Nephron (organoid): ENCODE data around the gene TAS2R42.
A peak's percentile ranks its signal among the peaks of the same experiment; 100 is the strongest.

Experiments used
- H3K27ac Mint-ChIP-seq, 3 experiments: 2 replicates each; pipeline ENCODE4 v1.8.0; 2020; ENCODE audit warnings: mixed read lengths in 3 of 3, mild to moderate bottlenecking in 2 of 3, moderate library complexity in 1 of 3
- H3K27me3 Mint-ChIP-seq: 2 replicates; pipeline ENCODE4 v1.8.0; 2021; ENCODE audit warnings: low read depth, mild to moderate bottlenecking, moderate library complexity, mixed read lengths
- H3K36me3 Mint-ChIP-seq: 2 replicates; pipeline ENCODE4 v1.8.0; 2020; ENCODE audit warnings: low read depth, mixed read lengths
- H3K4me1 Mint-ChIP-seq: 2 replicates; pipeline ENCODE4 v1.8.0; 2020; ENCODE audit warnings: mixed read lengths
- H3K4me3 Mint-ChIP-seq, 3 experiments: 2 replicates each; pipeline ENCODE4 v1.8.0; 2020; ENCODE audit warnings: mild to moderate bottlenecking in 3 of 3, mixed read lengths in 3 of 3, moderate library complexity in 2 of 3
- H3K9me3 Mint-ChIP-seq: 2 replicates; pipeline ENCODE4 v1.8.0; 2020; ENCODE audit warnings: mixed read lengths
- TF ChIP-seq, protein P1 (sequence below), 3 experiments: fragments of 200-600 bp; sonication (generic); IDR thresholded peaks; one replicate each; pipeline ENCODE4 v1.5.0; 2021; ENCODE audit warnings: antibody characterized with exemption in 3 of 3; ENCODE audit not compliant: unreplicated experiment in 3 of 3

Gene TAS2R42

DNA sequence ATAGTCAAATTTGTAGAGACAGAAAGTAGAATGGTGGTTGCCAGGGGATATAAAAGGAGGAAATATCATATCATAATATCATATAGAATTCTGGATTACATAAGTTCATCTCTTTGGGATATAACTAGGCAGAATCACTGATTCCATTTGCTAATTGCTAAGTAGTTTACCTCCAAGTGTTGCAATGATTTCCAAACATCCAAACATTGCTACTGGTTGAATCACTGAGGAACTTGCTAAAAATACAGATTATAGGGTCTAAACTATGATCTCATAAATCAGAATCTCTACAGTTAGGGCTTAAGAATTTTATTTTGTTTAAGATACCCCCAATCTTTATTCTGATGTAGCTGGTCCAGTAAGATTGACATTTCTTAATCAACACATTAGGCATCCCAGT lies 16.1 kb upstream of the TAS2R42 start:
- Mint-ChIP-seq H3K27ac (no peak overlapping the region), H3K4me1 (no peaks in the 10 kb centered on the region), H3K27me3 (no peaks in the 10 kb centered on the region), H3K36me3 (no peaks in the 10 kb centered on the region), H3K9me3 (peaks cover 4% of the 10 kb centered on the region), H3K4me3 (no peak overlapping the region)
- TF ChIP-seq, protein P1, sequence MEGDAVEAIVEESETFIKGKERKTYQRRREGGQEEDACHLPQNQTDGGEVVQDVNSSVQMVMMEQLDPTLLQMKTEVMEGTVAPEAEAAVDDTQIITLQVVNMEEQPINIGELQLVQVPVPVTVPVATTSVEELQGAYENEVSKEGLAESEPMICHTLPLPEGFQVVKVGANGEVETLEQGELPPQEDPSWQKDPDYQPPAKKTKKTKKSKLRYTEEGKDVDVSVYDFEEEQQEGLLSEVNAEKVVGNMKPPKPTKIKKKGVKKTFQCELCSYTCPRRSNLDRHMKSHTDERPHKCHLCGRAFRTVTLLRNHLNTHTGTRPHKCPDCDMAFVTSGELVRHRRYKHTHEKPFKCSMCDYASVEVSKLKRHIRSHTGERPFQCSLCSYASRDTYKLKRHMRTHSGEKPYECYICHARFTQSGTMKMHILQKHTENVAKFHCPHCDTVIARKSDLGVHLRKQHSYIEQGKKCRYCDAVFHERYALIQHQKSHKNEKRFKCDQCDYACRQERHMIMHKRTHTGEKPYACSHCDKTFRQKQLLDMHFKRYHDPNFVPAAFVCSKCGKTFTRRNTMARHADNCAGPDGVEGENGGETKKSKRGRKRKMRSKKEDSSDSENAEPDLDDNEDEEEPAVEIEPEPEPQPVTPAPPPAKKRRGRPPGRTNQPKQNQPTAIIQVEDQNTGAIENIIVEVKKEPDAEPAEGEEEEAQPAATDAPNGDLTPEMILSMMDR (IDR thresholded peaks at IDR 0.05; ENCODE audit: unreplicated experiment in 3 of 3): no peak

DNA sequence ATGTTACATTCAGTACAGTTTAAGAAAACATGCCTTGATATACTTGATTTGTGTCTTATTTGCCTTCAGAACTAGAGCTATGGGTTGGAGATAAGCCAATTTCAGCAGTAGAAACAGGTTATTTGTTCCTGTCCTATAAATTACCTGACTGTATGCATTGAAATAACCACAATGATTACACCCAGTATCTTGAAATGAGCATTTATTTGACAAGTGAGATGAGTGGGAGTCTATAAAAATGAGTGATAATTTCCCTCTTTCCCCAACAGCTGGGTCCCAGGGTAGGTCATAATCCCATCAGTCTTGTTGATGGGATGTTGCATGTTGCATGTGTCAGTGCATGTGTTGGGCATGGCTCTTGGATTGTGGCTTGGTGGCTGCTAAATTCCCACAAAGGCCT lies 3.7 kb downstream of the TAS2R42 start:
- Mint-ChIP-seq H3K36me3 (no peaks in the 10 kb centered on the region), H3K4me1 (no peaks in the 10 kb centered on the region), H3K4me3 (no peak overlapping the region), H3K9me3 (no peaks in the 10 kb centered on the region), H3K27me3 (no peaks in the 10 kb centered on the region), H3K27ac (no peak overlapping the region)
- TF ChIP-seq, protein P1 (IDR thresholded peaks at IDR 0.05; ENCODE audit: unreplicated experiment in 3 of 3): no peak

DNA sequence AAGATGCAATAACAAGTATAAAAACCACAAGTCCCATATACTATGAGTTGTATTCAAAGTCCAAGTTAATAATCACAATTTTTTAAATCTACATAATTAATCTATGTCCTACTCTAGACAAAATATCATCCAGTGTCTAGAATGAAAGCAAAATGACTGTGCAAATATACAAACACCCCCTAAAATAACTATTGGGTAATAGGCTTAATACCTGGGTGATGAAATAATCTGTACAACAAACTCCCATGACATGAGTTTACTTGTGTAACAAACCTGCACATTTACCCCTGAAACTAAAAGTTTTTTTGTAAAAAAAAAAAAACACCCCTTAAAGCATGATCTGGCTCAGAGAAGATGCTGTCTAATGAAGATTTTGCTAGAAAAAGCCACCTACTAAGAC lies 4.2 kb downstream of the TAS2R42 start:
- no peak overlapping the region for H3K27ac Mint-ChIP-seq
- TF ChIP-seq, protein P1 (IDR thresholded peaks at IDR 0.05; ENCODE audit: unreplicated experiment in 3 of 3): no peak
- H3K9me3 Mint-ChIP-seq: no peaks in the 10 kb centered on the region
- no peaks in the 10 kb centered on the region for H3K36me3 Mint-ChIP-seq
- H3K4me3 Mint-ChIP-seq: no peak overlapping the region
- no peaks in the 10 kb centered on the region for H3K27me3 Mint-ChIP-seq
- no peaks in the 10 kb centered on the region for H3K4me1 Mint-ChIP-seq

DNA sequence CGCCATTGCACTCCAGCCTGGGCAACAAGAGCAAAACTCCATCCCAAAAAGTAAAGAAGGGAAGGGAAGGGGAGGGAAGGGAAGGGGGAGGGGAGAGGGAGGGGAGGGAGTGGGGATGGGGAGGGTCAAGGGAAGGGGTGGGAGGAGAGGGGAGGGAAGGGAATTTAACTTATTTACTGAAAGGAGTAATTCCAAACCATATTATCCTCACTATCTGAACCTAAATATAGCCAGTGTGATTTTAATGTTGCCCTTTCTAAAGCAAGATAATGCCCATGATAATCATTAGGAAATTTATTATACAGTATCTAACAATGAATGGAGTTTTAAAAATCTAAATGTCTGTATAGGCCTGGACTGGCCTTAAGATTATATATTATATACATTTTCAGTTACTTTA lies 8.5 kb downstream of the TAS2R42 start:
- no peaks in the 10 kb centered on the region for H3K9me3 Mint-ChIP-seq
- H3K27ac Mint-ChIP-seq: no peak overlapping the region
- no peak overlapping the region for H3K4me3 Mint-ChIP-seq
- no peaks in the 10 kb centered on the region for H3K27me3 Mint-ChIP-seq
- peaks cover 16% of the 10 kb centered on the region for H3K36me3 Mint-ChIP-seq
- TF ChIP-seq, protein P1 (IDR thresholded peaks at IDR 0.05; ENCODE audit: unreplicated experiment in 3 of 3): no peak
- peaks cover 1% of the 10 kb centered on the region for H3K4me1 Mint-ChIP-seq

DNA sequence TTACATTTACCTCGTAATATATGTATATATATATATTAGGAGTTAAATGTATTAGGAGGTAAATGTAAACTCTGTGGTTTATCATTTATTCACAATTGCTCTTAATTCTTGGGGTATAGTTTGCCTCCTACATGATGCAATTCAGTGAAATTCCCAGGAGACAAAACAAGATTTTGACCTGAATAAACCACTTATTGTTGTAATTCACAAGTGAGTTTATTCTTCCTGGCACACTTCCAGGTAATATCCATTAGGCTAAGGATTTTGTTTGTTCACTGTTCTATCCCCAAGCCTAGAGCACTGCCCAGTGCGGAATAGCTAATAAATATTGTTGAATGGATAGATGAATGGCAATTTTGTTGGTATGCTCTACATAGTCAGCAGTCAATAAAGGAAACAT lies 12.7 kb downstream of the TAS2R42 start:
- Mint-ChIP-seq H3K27me3 (no peaks in the 10 kb centered on the region), H3K9me3 (no peaks in the 10 kb centered on the region), H3K36me3 (peaks cover 33% of the 10 kb centered on the region), H3K27ac (no peak overlapping the region), H3K4me3 (no peak overlapping the region), H3K4me1 (peaks cover 38% of the 10 kb centered on the region)
- TF ChIP-seq, protein P1 (IDR thresholded peaks at IDR 0.05; ENCODE audit: unreplicated experiment in 3 of 3): no peak

DNA sequence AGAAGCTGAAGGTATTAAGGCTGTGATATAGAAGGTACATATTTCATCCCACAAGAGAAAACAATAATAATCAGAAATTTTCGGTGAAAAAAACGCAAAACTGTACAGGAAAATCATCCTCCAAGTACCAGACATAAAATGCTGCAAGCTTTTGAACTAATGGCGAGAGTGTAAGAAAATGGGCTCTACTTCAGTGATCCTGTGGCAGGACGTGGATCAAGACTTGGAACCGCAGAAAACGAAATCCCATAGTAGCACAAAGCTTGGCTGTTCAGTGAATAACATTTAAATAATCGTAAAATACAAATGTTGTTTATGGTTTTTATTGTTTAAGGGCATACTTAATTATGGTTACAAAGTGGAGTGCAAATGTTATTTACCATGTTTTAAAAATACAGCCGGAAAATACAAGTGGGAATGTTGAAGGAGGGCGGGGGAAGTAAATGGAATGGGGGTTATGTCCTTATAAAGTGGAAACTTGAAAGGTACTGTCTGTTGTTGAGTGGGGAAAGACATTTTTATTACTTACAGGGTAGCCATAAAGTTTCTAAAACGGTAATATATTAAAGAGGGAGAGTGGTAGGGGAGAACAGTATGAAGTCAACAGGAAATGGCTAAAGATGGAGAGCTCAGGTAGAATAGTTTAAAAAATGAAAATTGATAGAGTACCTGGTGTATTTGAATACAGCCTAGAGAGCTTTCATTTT lies 14.6 kb downstream of the TAS2R42 start:
- no peaks in the 10 kb centered on the region for H3K9me3 Mint-ChIP-seq
- TF ChIP-seq, protein P1 (IDR thresholded peaks at IDR 0.05; ENCODE audit: unreplicated experiment in 3 of 3): no peak
- peaks cover 47% of the 10 kb centered on the region for H3K36me3 Mint-ChIP-seq
- H3K4me3 Mint-ChIP-seq: peak overlapping the region; percentile 96 to 98 (median 96)
- peaks cover 46% of the 10 kb centered on the region for H3K4me1 Mint-ChIP-seq
- H3K27ac Mint-ChIP-seq: peak overlapping the region; percentile 99 to 100 (median 100)
- no peaks in the 10 kb centered on the region for H3K27me3 Mint-ChIP-seq
